ENCODE results near the gene DCP1B.

The DCP1B gene

GRCh38 chr12:1913377-1914113 lies 90.7 kb downstream of the DCP1B start:
- no peak overlapping the region for H3K4me3 ChIP-seq (ENCODE audit: low read length)
- no peaks in the 10 kb centered on the region for H3K27me3 ChIP-seq (ENCODE audit: insufficient read depth, low read length)
- H3K27ac ChIP-seq (ENCODE audit: low read length) = no peak overlapping the region
- no peak overlapping the region for H3K9ac ChIP-seq (ENCODE audit: low read depth, low read length)
- no peaks in the 10 kb centered on the region for H3K36me3 ChIP-seq (ENCODE audit: insufficient read depth, low read depth, low read length)
- H3K9me3 ChIP-seq (ENCODE audit: insufficient read depth, low read depth, low read length) = no peaks in the 10 kb centered on the region
- no peaks in the 10 kb centered on the region; the same call in 1 of the 2 replicates for H3K4me1 ChIP-seq (ENCODE audit: insufficient read depth, low read length)

- no peak overlapping the region for H3K4me3 ChIP-seq (ENCODE audit: low read length)
- H3K27ac ChIP-seq (ENCODE audit: low read length) = no peak overlapping the region
- H3K36me3 ChIP-seq (ENCODE audit: insufficient read depth, low read depth, low read length) = no peaks in the 10 kb centered on the region
- no peaks in the 10 kb centered on the region; the same call in 1 of the 2 replicates for H3K4me1 ChIP-seq (ENCODE audit: insufficient read depth, low read length)
- no peak overlapping the region for H3K9ac ChIP-seq (ENCODE audit: low read depth, low read length)
- no peaks in the 10 kb centered on the region for H3K27me3 ChIP-seq (ENCODE audit: insufficient read depth, low read length)
- H3K9me3 ChIP-seq (ENCODE audit: insufficient read depth, low read depth, low read length) = no peaks in the 10 kb centered on the region
Observed at GRCh38 chr12:1912580-1913376, 91.5 kb downstream of the DCP1B start.

- H3K9ac ChIP-seq (ENCODE audit: low read depth, low read length) = no peak overlapping the region
- no peaks in the 10 kb centered on the region for H3K36me3 ChIP-seq (ENCODE audit: insufficient read depth, low read depth, low read length)
- no peak overlapping the region for H3K27ac ChIP-seq (ENCODE audit: low read length)
- no peaks in the 10 kb centered on the region for H3K9me3 ChIP-seq (ENCODE audit: insufficient read depth, low read depth, low read length)
- no peaks in the 10 kb centered on the region for H3K27me3 ChIP-seq (ENCODE audit: insufficient read depth, low read length)
- no peaks in the 10 kb centered on the region for H3K4me1 ChIP-seq (ENCODE audit: insufficient read depth, low read length)
- H3K4me3 ChIP-seq (ENCODE audit: low read length) = no peak overlapping the region
Observed at GRCh38 chr12:1911598-1912575, 92.4 kb downstream of the DCP1B start.

- Histone ChIP-seq H3K4me1 (ENCODE audit: insufficient read depth, low read length) (no peaks in the 10 kb centered on the region), H3K9me3 (ENCODE audit: insufficient read depth, low read depth, low read length) (no peaks in the 10 kb centered on the region), H3K27ac (ENCODE audit: low read length) (no peak overlapping the region), H3K9ac (ENCODE audit: low read depth, low read length) (no peak overlapping the region), H3K36me3 (ENCODE audit: insufficient read depth, low read depth, low read length) (no peaks in the 10 kb centered on the region), H3K4me3 (ENCODE audit: low read length) (no peak overlapping the region), H3K27me3 (ENCODE audit: insufficient read depth, low read length) (no peaks in the 10 kb centered on the region)
Observed at GRCh38 chr12:1910468-1910867, 93.8 kb downstream of the DCP1B start.

- Histone ChIP-seq H3K9me3 (ENCODE audit: insufficient read depth, low read depth, low read length) (peaks cover 12% of the 10 kb centered on the region), H3K36me3 (ENCODE audit: insufficient read depth, low read depth, low read length) (no peaks in the 10 kb centered on the region), H3K27me3 (ENCODE audit: insufficient read depth, low read length) (no peaks in the 10 kb centered on the region), H3K27ac (ENCODE audit: low read length) (no peak overlapping the region), H3K9ac (ENCODE audit: low read depth, low read length) (no peak overlapping the region), H3K4me3 (ENCODE audit: low read length) (no peak overlapping the region), H3K4me1 (ENCODE audit: insufficient read depth, low read length) (no peaks in the 10 kb centered on the region)
Observed at GRCh38 chr12:1908758-1909157, 95.5 kb downstream of the DCP1B start.

GRCh38 chr12:1907652-1908611 lies 96.3 kb downstream of the DCP1B start:
- H3K4me3 ChIP-seq (ENCODE audit: low read length) = no peak overlapping the region
- peaks cover 20% of the 10 kb centered on the region for H3K9me3 ChIP-seq (ENCODE audit: insufficient read depth, low read depth, low read length)
- no peaks in the 10 kb centered on the region for H3K4me1 ChIP-seq (ENCODE audit: insufficient read depth, low read length)

GRCh38 chr12:1906579-1906978 lies 97.7 kb downstream of the DCP1B start:
- no peak overlapping the region for H3K9ac ChIP-seq (ENCODE audit: low read depth, low read length)
- no peak overlapping the region for H3K27ac ChIP-seq (ENCODE audit: low read length)
- no peaks in the 10 kb centered on the region for H3K27me3 ChIP-seq (ENCODE audit: insufficient read depth, low read length)
- no peaks in the 10 kb centered on the region for H3K4me1 ChIP-seq (ENCODE audit: insufficient read depth, low read length)
- peaks cover 25% of the 10 kb centered on the region for H3K9me3 ChIP-seq (ENCODE audit: insufficient read depth, low read depth, low read length)
- no peaks in the 10 kb centered on the region for H3K36me3 ChIP-seq (ENCODE audit: insufficient read depth, low read depth, low read length)
- no peak overlapping the region for H3K4me3 ChIP-seq (ENCODE audit: low read length)

More at GRCh38 chr12:1907652-1908611, 96.3 kb downstream of the DCP1B start:
- Histone ChIP-seq H3K27me3 (ENCODE audit: insufficient read depth, low read length) (no peaks in the 10 kb centered on the region), H3K36me3 (ENCODE audit: insufficient read depth, low read depth, low read length) (no peaks in the 10 kb centered on the region), H3K9ac (ENCODE audit: low read depth, low read length) (no peak overlapping the region), H3K27ac (ENCODE audit: low read length) (no peak overlapping the region)

- no peak overlapping the region for H3K4me3 ChIP-seq (ENCODE audit: low read length)
- no peaks in the 10 kb centered on the region for H3K27me3 ChIP-seq (ENCODE audit: insufficient read depth, low read length)
- H3K9ac ChIP-seq (ENCODE audit: low read depth, low read length) = no peak overlapping the region
- H3K27ac ChIP-seq (ENCODE audit: low read length) = no peak overlapping the region
- H3K9me3 ChIP-seq (ENCODE audit: insufficient read depth, low read depth, low read length) = peaks cover 25% of the 10 kb centered on the region
- no peaks in the 10 kb centered on the region for H3K36me3 ChIP-seq (ENCODE audit: insufficient read depth, low read depth, low read length)
- H3K4me1 ChIP-seq (ENCODE audit: insufficient read depth, low read length) = no peaks in the 10 kb centered on the region
Observed at GRCh38 chr12:1904875-1905274, 99.4 kb downstream of the DCP1B start.

- Histone ChIP-seq H3K27me3 (ENCODE audit: insufficient read depth, low read length) (no peaks in the 10 kb centered on the region), H3K9me3 (ENCODE audit: insufficient read depth, low read depth, low read length) (no peaks in the 10 kb centered on the region), H3K36me3 (ENCODE audit: insufficient read depth, low read depth, low read length) (no peaks in the 10 kb centered on the region), H3K4me3 (ENCODE audit: low read length) (no peak overlapping the region), H3K27ac (ENCODE audit: low read length) (no peak overlapping the region), H3K4me1 (ENCODE audit: insufficient read depth, low read length) (no peaks in the 10 kb centered on the region), H3K9ac (ENCODE audit: low read depth, low read length) (no peak overlapping the region)
Observed at GRCh38 chr12:1896964-1897363, 107.3 kb downstream of the DCP1B start.
